Mesothelial cell of epicardium (in vitro differentiated cells): ENCODE data around the gene VWA3A. TPM values are rescaled to one million over a fixed set of nuclear protein-coding genes. Genes with fewer than 3 reads are reported as not detected.

Source experiments
- DNase-seq, 2 experiments: peaks; one replicate each; pipeline ENCODE4 v3.0.0; 2021; ENCODE audit warnings: low spot score in 2 of 2; ENCODE audit not compliant: unreplicated experiment in 2 of 2
- H3K27ac Mint-ChIP-seq: 2 replicates; pipeline ENCODE4 v1.8.0; 2021; ENCODE audit warnings: mixed read lengths
- H3K27me3 Mint-ChIP-seq: 2 replicates; pipeline ENCODE4 v1.8.0; 2021; ENCODE audit warnings: low read depth, mixed read lengths
- H3K36me3 Mint-ChIP-seq: 2 replicates; pipeline ENCODE4 v1.8.0; 2021; ENCODE audit warnings: mixed read lengths
- H3K4me1 Mint-ChIP-seq: 2 replicates; pipeline ENCODE4 v1.8.0; 2021; ENCODE audit warnings: mixed read lengths
- H3K4me3 Mint-ChIP-seq: 2 replicates; pipeline ENCODE4 v1.8.0; 2021; ENCODE audit warnings: mild to moderate bottlenecking, moderate library complexity, mixed read lengths
- H3K9me3 Mint-ChIP-seq: 2 replicates; pipeline ENCODE4 v1.8.0; 2021; ENCODE audit warnings: mixed read lengths
- total RNA-seq: library from RNA; stranded (reverse); gene quantifications from 3 replicates; pipeline ENCODE4 v1.2.1, GENCODE V29; 2021
- TF ChIP-seq, protein P1 (sequence below): fragments of 200-600 bp; sonication (generic); IDR thresholded peaks from one replicate; pipeline ENCODE4 v1.5.0; 2021; ENCODE audit warnings: antibody characterized with exemption; ENCODE audit not compliant: unreplicated experiment

VWA3A gene
- total RNA-seq, 1 donor from 2014 or later: 0.18 TPM

DNA sequence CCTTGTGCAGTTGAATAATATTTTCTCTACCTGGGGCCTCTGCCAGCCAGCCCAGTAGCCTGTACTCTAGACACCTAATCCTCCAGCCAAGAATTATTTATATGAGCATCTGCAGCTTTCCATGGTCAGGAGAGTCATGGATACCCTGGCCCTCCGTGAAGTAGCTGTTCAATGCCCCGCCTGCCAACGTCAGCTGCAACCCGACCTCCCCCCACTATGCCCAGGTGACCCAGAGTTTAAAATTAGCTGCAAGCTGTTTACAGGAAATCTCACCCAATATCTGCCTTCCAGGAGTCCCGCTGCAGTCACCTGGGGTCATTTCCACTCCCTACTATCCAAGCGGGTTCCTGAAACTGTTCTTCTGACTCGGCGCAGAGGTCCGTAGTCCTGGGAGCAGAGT lies 82.3 kb downstream of the VWA3A start:
- no peak for DNase-seq
- H3K36me3 Mint-ChIP-seq: no peaks in the 10 kb centered on the region
- H3K9me3 Mint-ChIP-seq: no peaks in the 10 kb centered on the region
- H3K27me3 Mint-ChIP-seq: peaks cover 8% of the 10 kb centered on the region
- H3K4me3 Mint-ChIP-seq: no peak overlapping the region
- H3K27ac Mint-ChIP-seq: no peak overlapping the region
- TF ChIP-seq, protein P1, sequence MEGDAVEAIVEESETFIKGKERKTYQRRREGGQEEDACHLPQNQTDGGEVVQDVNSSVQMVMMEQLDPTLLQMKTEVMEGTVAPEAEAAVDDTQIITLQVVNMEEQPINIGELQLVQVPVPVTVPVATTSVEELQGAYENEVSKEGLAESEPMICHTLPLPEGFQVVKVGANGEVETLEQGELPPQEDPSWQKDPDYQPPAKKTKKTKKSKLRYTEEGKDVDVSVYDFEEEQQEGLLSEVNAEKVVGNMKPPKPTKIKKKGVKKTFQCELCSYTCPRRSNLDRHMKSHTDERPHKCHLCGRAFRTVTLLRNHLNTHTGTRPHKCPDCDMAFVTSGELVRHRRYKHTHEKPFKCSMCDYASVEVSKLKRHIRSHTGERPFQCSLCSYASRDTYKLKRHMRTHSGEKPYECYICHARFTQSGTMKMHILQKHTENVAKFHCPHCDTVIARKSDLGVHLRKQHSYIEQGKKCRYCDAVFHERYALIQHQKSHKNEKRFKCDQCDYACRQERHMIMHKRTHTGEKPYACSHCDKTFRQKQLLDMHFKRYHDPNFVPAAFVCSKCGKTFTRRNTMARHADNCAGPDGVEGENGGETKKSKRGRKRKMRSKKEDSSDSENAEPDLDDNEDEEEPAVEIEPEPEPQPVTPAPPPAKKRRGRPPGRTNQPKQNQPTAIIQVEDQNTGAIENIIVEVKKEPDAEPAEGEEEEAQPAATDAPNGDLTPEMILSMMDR: no peak
- no peaks in the 10 kb centered on the region for H3K4me1 Mint-ChIP-seq

DNA sequence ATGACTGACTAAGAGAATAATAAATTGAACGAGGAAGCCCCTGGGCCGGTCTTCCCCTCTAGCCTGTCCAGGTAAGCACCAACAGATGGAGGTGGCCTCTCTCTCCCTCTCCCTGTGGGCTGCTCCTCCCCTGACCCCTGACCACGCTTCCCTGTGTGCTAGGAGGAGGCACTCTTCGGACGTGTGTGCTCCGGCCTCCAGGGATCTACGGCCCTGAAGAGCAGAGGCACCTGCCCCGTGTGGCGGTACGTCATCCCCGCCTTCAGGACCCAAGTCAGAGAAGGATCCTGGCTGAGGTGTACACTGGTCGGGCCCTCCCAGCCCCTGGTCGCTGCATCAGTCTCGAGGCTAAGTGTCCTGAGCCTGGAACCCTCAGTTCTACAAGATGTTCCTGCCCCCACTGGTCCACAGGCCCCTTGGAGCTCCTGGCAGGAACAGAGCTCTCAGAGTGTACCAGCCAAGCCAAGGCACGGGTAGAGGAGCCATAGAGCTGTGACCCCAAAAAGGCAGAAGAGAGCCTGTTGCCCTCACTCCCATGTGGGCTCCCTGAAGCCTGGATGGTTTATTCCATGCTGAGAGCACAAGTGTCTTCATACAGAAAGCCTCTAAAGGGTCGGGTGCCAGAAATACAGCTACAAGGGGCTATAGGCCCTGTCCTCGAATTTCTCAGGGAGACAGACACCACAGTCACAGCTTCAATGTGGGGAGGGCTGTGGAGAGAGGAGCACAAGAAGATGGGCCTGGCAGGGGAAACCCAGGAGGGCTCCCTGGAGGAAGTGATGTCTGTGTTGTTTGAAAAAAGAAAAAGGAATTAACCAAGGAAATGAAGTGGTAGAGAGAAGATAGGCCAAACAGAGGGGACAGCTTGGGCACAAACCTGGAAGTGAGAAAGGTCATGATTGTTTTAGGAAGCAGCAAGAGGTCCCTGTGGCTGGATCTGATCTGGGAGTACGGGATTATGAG lies 85.9 kb downstream of the VWA3A start:
- no peaks in the 10 kb centered on the region for H3K4me1 Mint-ChIP-seq
- H3K27me3 Mint-ChIP-seq: peaks cover 19% of the 10 kb centered on the region
- no peak overlapping the region for H3K4me3 Mint-ChIP-seq
- H3K9me3 Mint-ChIP-seq: no peaks in the 10 kb centered on the region
- TF ChIP-seq, protein P1: no peak
- H3K27ac Mint-ChIP-seq: no peak overlapping the region
- H3K36me3 Mint-ChIP-seq: no peaks in the 10 kb centered on the region
- DNase-seq: no peak

DNA sequence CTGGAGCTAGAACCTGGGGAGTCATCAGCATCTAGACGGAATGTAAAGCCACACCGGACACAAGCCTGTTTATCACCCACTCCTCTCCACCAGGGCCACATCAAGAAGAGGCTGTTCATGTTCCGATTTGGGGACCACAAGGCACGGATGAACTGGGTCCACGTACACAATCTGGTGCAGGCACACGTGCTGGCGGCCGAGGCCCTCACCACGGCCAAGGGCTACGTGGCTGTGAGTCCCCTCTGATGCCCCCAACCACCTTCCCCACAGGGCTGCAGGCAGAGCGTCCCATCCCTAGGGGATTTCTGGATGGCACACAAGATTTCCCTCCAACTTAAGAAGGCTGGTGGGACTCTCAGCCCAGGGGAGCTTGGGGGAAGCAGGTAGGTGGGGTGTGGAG lies 89.1 kb downstream of the VWA3A start:
- no peaks in the 10 kb centered on the region for H3K9me3 Mint-ChIP-seq
- DNase-seq: no peak
- no peaks in the 10 kb centered on the region for H3K4me1 Mint-ChIP-seq
- H3K27me3 Mint-ChIP-seq: peaks cover 19% of the 10 kb centered on the region
- no peak overlapping the region for H3K4me3 Mint-ChIP-seq
- TF ChIP-seq, protein P1: no peak
- H3K27ac Mint-ChIP-seq: no peak overlapping the region
- H3K36me3 Mint-ChIP-seq: no peaks in the 10 kb centered on the region

DNA sequence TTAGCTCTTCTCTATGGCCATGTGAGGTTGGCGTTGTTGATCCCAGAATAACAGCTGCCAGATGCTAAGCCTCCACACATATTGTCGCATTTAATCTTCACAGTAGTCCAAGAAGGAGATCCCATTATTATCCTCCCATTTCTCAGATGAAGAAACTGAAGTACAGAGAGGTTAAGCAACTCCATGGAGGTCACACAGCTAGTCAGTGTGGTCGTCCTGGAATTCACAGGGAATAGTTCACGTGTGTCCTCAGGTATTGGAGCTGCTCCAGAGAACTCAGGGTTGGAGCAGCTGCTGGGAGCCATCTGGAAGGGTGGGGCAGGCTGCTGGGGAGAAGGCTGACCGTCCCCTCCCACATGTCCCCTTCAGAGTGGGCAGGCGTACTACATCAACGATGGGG lies 89.5 kb downstream of the VWA3A start:
- TF ChIP-seq, protein P1: no peak
- no peaks in the 10 kb centered on the region for H3K4me1 Mint-ChIP-seq
- H3K9me3 Mint-ChIP-seq: no peaks in the 10 kb centered on the region
- no peak for DNase-seq
- H3K27me3 Mint-ChIP-seq: peaks cover 19% of the 10 kb centered on the region
- no peak overlapping the region for H3K4me3 Mint-ChIP-seq
- no peaks in the 10 kb centered on the region for H3K36me3 Mint-ChIP-seq
- no peak overlapping the region for H3K27ac Mint-ChIP-seq

DNA sequence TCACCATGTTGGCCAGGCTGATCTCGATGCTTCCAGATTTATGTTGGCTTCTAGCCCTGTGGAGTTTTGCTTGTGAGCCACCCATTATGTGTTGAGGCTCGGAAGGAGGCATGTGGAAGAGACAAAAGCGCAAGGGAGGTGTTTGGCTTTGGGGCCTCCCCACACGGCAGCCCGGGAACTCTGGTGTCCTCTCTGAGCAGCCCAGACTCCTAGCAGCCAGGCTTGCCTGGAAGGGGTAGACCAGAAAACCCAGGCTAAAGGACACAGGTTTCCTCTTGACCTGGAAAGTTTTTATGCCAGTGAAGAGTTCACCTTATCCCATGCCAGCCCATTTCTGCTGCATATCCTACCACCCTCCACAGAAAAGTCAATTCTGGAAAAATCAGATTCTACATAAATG lies 91.0 kb downstream of the VWA3A start:
- Mint-ChIP-seq H3K27ac (no peak overlapping the region), H3K9me3 (no peaks in the 10 kb centered on the region), H3K4me3 (no peak overlapping the region), H3K4me1 (no peaks in the 10 kb centered on the region), H3K36me3 (no peaks in the 10 kb centered on the region), H3K27me3 (peaks cover 18% of the 10 kb centered on the region)
- no peak for DNase-seq
- TF ChIP-seq, protein P1: no peak
